HAP-1 (cell line): ENCODE data around the gene TECR.
"Not testable (repeated sequence)": the region's sequence is repeated elsewhere in the genome, so short reads cannot be mapped to it uniquely, and the experiment has no call there.

ENCODE experiments used
- DNase-seq, 2 experiments: peaks; one replicate each; pipeline ENCODE4 v3.0.0-alpha.2; 2016 to 2020; ENCODE audit warnings: low spot score in 2 of 2
- H3K27me3 ChIP-seq: fragments of 250-450 bp; sonication (Bioruptor Pico); 2 replicates; pipeline ENCODE4 v1.5.1; 2020; ENCODE audit warnings: low read depth, mild to moderate bottlenecking, moderate library complexity
- H3K36me3 ChIP-seq: fragments of 250-450 bp; sonication (Bioruptor Pico); replicated peaks from 2 replicates; pipeline ENCODE4 v1.5.1; 2020; ENCODE audit warnings: mild to moderate bottlenecking
- H3K4me1 ChIP-seq: fragments of 250-450 bp; sonication (Bioruptor Pico); 2 replicates; pipeline ENCODE4 v1.5.1; 2020; ENCODE audit warnings: mild to moderate bottlenecking
- H3K4me3 ChIP-seq: fragments of 250-450 bp; sonication (Bioruptor Pico); 2 replicates; pipeline ENCODE4 v1.5.1; 2020; ENCODE audit warnings: mild to moderate bottlenecking, moderate library complexity
- H3K9me3 ChIP-seq: fragments of 250-450 bp; sonication (Bioruptor Pico); 2 replicates; pipeline ENCODE4 v1.5.1; 2020; ENCODE audit warnings: mild to moderate bottlenecking, moderate library complexity
- in situ Hi-C: fragments of 300-500 bp; cut with MboI; formaldehyde crosslinking; loops from 3 replicates; pipeline ENCODE4 v1.14.3; 2020; ENCODE audit warnings: low sequenced_read_pairs, inconsistent platforms, mixed read lengths

The TECR gene

DNA sequence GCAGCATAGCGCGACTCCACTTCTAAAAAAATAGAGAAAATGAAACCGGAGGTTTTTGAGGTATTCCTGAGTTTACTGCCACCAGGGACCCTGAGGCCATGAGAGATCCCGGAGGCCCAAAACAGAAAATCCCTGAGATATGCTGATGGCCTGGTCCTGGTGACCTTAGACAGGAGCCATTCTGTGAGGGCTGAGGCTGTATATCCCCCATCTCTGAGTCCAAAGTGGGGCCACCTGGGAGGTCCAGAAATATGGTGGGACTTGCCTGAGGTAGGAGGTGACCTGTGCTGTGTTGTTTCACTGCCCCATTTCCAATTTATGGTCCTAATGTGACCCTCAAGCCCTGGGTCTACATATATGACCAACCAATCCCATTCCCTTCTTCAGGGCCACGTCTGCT is 55.0 kb downstream of the TECR start:
- in situ Hi-C loops, H3K9me3 ChIP-seq, H3K4me3 ChIP-seq, H3K36me3 ChIP-seq, DNase-seq, H3K4me1 ChIP-seq, H3K27me3 ChIP-seq: not testable (repeated sequence)

GRCh38 chr19:14585187-14585586 is 55.8 kb downstream of the TECR start:
- H3K4me1 ChIP-seq, H3K27me3 ChIP-seq, H3K9me3 ChIP-seq, DNase-seq, H3K4me3 ChIP-seq, in situ Hi-C loops, H3K36me3 ChIP-seq: not testable (repeated sequence)

- H3K36me3 ChIP-seq, H3K4me3 ChIP-seq, H3K9me3 ChIP-seq, in situ Hi-C loops, H3K27me3 ChIP-seq, H3K4me1 ChIP-seq, DNase-seq: not testable (repeated sequence)
These were observed 60.0 kb downstream of the TECR start for GRCh38 chr19:14589433-14589832.

DNA sequence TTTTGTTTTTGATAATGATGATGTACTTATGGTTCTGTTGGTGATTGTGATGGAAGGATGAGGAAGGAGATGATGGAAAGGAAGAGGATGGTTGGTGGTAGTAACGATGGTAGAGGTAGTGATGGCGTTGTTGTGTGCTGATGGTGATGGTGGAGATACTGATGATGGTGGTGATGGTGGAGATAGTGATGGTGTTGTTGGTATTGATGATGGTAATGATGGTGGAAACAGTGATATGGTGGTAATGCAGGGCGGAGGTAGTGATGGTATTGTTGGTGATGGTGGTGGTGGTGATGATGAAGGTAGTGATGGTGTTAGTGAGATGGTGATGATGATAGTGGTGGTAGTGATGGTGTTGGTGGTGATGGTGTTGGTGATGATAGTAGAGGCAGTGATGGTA is 66.2 kb downstream of the TECR start:
- DNase-seq = no peak
- H3K9me3 ChIP-seq = no peaks in the 10 kb centered on the region
- in situ Hi-C loops = no loop called here
- H3K4me3 ChIP-seq = no peak overlapping the region
- H3K36me3 ChIP-seq = no peaks in the 10 kb centered on the region
- no peaks in the 10 kb centered on the region for H3K4me1 ChIP-seq
- no peaks in the 10 kb centered on the region for H3K27me3 ChIP-seq

DNA sequence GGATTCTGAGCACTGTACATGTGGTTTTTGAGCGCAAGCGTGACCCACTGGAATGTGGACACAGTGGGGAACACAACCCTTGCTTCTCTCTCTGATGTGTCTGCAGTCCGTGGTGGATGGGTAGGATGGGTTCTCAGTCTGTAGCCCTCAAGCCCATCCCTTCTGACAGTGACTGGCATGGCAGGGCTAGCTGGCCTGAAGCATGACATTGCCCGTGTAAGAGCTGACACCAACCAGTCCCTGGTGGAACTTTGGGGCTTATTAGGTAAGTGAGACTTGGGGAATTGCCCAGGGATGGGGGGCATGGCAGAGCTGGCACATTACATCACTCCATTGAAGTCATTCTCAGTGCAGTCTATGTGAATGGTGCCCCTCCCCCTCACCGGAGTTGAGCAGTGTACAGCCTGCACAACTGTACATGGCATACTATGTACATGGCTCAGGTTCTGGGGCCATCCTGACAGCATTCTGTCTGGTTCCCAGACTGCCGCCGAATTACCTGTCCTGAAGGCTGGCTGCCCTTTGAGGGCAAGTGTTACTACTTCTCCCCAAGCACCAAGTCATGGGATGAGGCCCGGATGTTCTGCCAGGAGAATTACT is 70.3 kb downstream of the TECR start:
- no peak overlapping the region for H3K4me3 ChIP-seq
- DNase-seq = no peak
- H3K27me3 ChIP-seq = no peaks in the 10 kb centered on the region
- H3K4me1 ChIP-seq = no peaks in the 10 kb centered on the region
- H3K9me3 ChIP-seq = no peaks in the 10 kb centered on the region
- H3K36me3 ChIP-seq = no peaks in the 10 kb centered on the region
- in situ Hi-C loops = no loop called here

- no peaks in the 10 kb centered on the region for H3K36me3 ChIP-seq
- H3K27me3 ChIP-seq = no peaks in the 10 kb centered on the region
- DNase-seq = no peak
- in situ Hi-C loops = no loop called here
- H3K4me3 ChIP-seq = no peak overlapping the region
- H3K9me3 ChIP-seq = no peaks in the 10 kb centered on the region
- no peaks in the 10 kb centered on the region for H3K4me1 ChIP-seq
These were observed 74.6 kb downstream of the TECR start for GRCh38 chr19:14603990-14604387.

- Histone ChIP-seq H3K36me3 (no peaks in the 10 kb centered on the region), H3K4me1 (no peaks in the 10 kb centered on the region), H3K9me3 (no peaks in the 10 kb centered on the region), H3K4me3 (no peak overlapping the region), H3K27me3 (no peaks in the 10 kb centered on the region)
- in situ Hi-C loops = no loop called here
- DNase-seq = no peak
These were observed 77.2 kb downstream of the TECR start for GRCh38 chr19:14606627-14607026.

DNA sequence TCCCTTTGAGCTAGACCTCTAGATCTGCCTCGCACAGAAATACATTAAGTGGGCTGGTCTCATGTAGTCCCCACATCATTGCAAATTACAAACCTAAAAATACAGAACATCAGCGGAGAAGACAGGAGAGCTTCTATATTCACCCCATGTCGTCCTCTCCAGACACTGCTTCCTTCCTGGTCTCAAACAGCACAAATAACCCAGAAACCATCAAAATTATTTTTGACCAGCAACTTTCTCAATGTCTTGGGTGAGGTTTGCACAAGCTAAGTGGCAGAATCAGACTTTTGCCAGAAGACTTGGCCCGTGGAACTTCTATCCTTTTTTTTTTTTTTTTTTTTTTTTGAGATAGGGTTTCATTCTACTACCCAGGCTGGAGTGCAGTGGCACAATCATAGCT is 81.7 kb downstream of the TECR start:
- no peak overlapping the region for H3K4me3 ChIP-seq
- no peaks in the 10 kb centered on the region for H3K36me3 ChIP-seq
- no peaks in the 10 kb centered on the region for H3K27me3 ChIP-seq
- DNase-seq = no peak
- H3K4me1 ChIP-seq = no peaks in the 10 kb centered on the region
- H3K9me3 ChIP-seq = no peaks in the 10 kb centered on the region
- in situ Hi-C loops = no loop called here

GRCh38 chr19:14612242-14612641 is 82.8 kb downstream of the TECR start:
- H3K36me3 ChIP-seq, H3K4me1 ChIP-seq, H3K27me3 ChIP-seq, DNase-seq, H3K9me3 ChIP-seq, H3K4me3 ChIP-seq, in situ Hi-C loops: not testable (repeated sequence)

- Histone ChIP-seq H3K4me1 (no peaks in the 10 kb centered on the region), H3K27me3 (no peaks in the 10 kb centered on the region), H3K4me3 (no peak overlapping the region), H3K36me3 (no peaks in the 10 kb centered on the region), H3K9me3 (no peaks in the 10 kb centered on the region)
- in situ Hi-C loops = no loop called here
- no peak for DNase-seq
These were observed 83.3 kb downstream of the TECR start for GRCh38 chr19:14612657-14613056.

DNA sequence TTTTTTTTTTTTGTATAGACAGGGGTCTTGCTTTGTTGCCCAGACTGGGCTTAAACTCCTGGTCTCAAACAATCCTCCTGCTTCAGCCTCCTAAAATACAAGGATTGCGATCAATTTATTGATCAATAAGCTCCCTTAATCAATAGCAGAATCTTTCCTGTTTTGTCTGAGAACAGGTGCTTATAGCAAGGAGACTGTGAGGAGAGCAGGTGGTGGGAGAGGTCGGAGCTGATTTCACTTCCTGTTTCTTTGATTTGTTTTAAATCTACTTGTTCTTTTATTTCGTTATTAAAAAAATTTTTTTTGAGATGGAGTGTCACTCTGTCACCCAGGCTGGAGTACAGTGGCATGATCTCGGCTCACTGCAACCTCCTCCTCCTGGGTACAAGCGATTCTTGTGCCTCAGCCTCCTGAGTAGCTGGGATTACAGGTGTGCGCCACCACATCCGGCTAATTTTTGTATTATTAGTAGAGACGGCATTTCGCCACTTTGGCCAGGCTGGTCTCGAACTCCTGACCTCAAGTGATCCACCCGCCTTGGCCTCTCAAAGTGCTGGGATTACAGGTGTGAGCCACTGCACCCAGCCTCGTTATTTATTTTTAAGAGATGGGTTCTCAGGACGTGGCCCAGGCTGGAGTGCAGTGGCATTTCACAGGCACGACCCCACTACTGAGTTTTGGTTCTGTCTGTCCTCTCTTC is 84.2 kb downstream of the TECR start:
- H3K4me1 ChIP-seq, in situ Hi-C loops, H3K36me3 ChIP-seq, DNase-seq, H3K4me3 ChIP-seq, H3K27me3 ChIP-seq, H3K9me3 ChIP-seq: not testable (repeated sequence)

GRCh38 chr19:14614099-14614412 is 84.7 kb downstream of the TECR start:
- in situ Hi-C loops = no loop called here
- H3K36me3 ChIP-seq = no peaks in the 10 kb centered on the region
- no peaks in the 10 kb centered on the region for H3K4me1 ChIP-seq
- H3K27me3 ChIP-seq = no peaks in the 10 kb centered on the region
- no peak overlapping the region for H3K4me3 ChIP-seq
- H3K9me3 ChIP-seq = no peaks in the 10 kb centered on the region
- DNase-seq = no peak
